ENCODE measurements around the gene ASCC3.
"Not testable (repeated sequence)": the region's sequence is repeated elsewhere in the genome, so short reads cannot be mapped to it uniquely, and the experiment has no call there.

The ASCC3 gene

GRCh38 chr6:100856146-100856545 is 25.0 kb downstream of the ASCC3 start:
- DNase-seq (ENCODE audit: insufficient read length, low spot score) (no peak), FAIRE-seq (no peak)
- no peak for TF ChIP-seq POU2F2 (IDR thresholded peaks at IDR 0.05; ENCODE audit: low read depth, low read length)
- TF ChIP-seq TAF1 (IDR thresholded peaks at IDR 0.05; ENCODE audit: low read depth, low read length) = no peak
- TF ChIP-seq POLR2A (IDR thresholded peaks at IDR 0.05; ENCODE audit: low read depth, low read length) = no peak
- no peak for TF ChIP-seq POLR2AphosphoS5 (IDR thresholded peaks at IDR 0.05; ENCODE audit: low read depth, low read length)
- no peak for TF ChIP-seq PAX5 (IDR thresholded peaks at IDR 0.05; ENCODE audit: insufficient read depth, low read length, severe bottlenecking)

GRCh38 chr6:100851819-100852218 is 29.3 kb downstream of the ASCC3 start:
- FAIRE-seq (peak; percentile 16), DNase-seq (ENCODE audit: insufficient read length, low spot score) (no peak)
- no peak for TF ChIP-seq POLR2A (IDR thresholded peaks at IDR 0.05; ENCODE audit: low read depth, low read length)
- TF ChIP-seq POLR2AphosphoS5 (IDR thresholded peaks at IDR 0.05; ENCODE audit: low read depth, low read length) = no peak
- no peak for TF ChIP-seq SPI1 (IDR thresholded peaks at IDR 0.05; ENCODE audit: low read depth, low read length)
- no peak for TF ChIP-seq PAX5 (IDR thresholded peaks at IDR 0.05; ENCODE audit: insufficient read depth, low read length, severe bottlenecking)
- no peak for TF ChIP-seq TAF1 (IDR thresholded peaks at IDR 0.05; ENCODE audit: low read depth, low read length)
- TF ChIP-seq POU2F2 (IDR thresholded peaks at IDR 0.05; ENCODE audit: low read depth, low read length) = no peak

- peak; percentile 16 for FAIRE-seq
- TF ChIP-seq POLR2A (IDR thresholded peaks at IDR 0.05; ENCODE audit: low read depth, low read length) (no peak), TAF1 (IDR thresholded peaks at IDR 0.05; ENCODE audit: low read depth, low read length) (no peak), PAX5 (IDR thresholded peaks at IDR 0.05; ENCODE audit: insufficient read depth, low read length, severe bottlenecking) (no peak)
- no peak for DNase-seq (ENCODE audit: insufficient read length, low spot score)
Measured at GRCh38 chr6:100850174-100850573, 31.0 kb downstream of the ASCC3 start.

GRCh38 chr6:100846276-100846675 is 34.9 kb downstream of the ASCC3 start:
- no peak for FAIRE-seq
- no peak for DNase-seq (ENCODE audit: insufficient read length, low spot score)
- TF ChIP-seq SPI1 (IDR thresholded peaks at IDR 0.05; ENCODE audit: low read depth, low read length) (no peak), PAX5 (IDR thresholded peaks at IDR 0.05; ENCODE audit: insufficient read depth, low read length, severe bottlenecking) (no peak), POLR2A (IDR thresholded peaks at IDR 0.05; ENCODE audit: low read depth, low read length) (no peak), TAF1 (IDR thresholded peaks at IDR 0.05; ENCODE audit: low read depth, low read length) (no peak), POU2F2 (IDR thresholded peaks at IDR 0.05; ENCODE audit: low read depth, low read length) (no peak), POLR2AphosphoS5 (IDR thresholded peaks at IDR 0.05; ENCODE audit: low read depth, low read length) (no peak)

GRCh38 chr6:100845676-100846075 is 35.5 kb downstream of the ASCC3 start:
- DNase-seq (ENCODE audit: insufficient read length, low spot score) = no peak
- TF ChIP-seq POLR2AphosphoS5 (IDR thresholded peaks at IDR 0.05; ENCODE audit: low read depth, low read length) (no peak), POU2F2 (IDR thresholded peaks at IDR 0.05; ENCODE audit: low read depth, low read length) (no peak), POLR2A (IDR thresholded peaks at IDR 0.05; ENCODE audit: low read depth, low read length) (no peak)
- no peak for FAIRE-seq

GRCh38 chr6:100839419-100839818 is 41.7 kb downstream of the ASCC3 start:
- TF ChIP-seq TAF1 (IDR thresholded peaks at IDR 0.05; ENCODE audit: low read depth, low read length) = no peak
- TF ChIP-seq POLR2A (IDR thresholded peaks at IDR 0.05; ENCODE audit: low read depth, low read length) = no peak
- DNase-seq (ENCODE audit: insufficient read length, low spot score) (no peak), FAIRE-seq (no peak)

GRCh38 chr6:100838011-100838410 is 43.1 kb downstream of the ASCC3 start:
- TF ChIP-seq PAX5 (IDR thresholded peaks at IDR 0.05; ENCODE audit: insufficient read depth, low read length, severe bottlenecking) (no peak), SPI1 (IDR thresholded peaks at IDR 0.05; ENCODE audit: low read depth, low read length) (no peak), TAF1 (IDR thresholded peaks at IDR 0.05; ENCODE audit: low read depth, low read length) (no peak), POU2F2 (IDR thresholded peaks at IDR 0.05; ENCODE audit: low read depth, low read length) (no peak), POLR2A (IDR thresholded peaks at IDR 0.05; ENCODE audit: low read depth, low read length) (no peak), POLR2AphosphoS5 (IDR thresholded peaks at IDR 0.05; ENCODE audit: low read depth, low read length) (no peak)
- FAIRE-seq (no peak), DNase-seq (ENCODE audit: insufficient read length, low spot score) (no peak)

GRCh38 chr6:100833972-100834574 is 47.1 kb downstream of the ASCC3 start:
- DNase-seq (ENCODE audit: insufficient read length, low spot score) (no peak), FAIRE-seq (no peak)
- TF ChIP-seq POLR2A (IDR thresholded peaks at IDR 0.05; ENCODE audit: low read depth, low read length) (no peak), TAF1 (IDR thresholded peaks at IDR 0.05; ENCODE audit: low read depth, low read length) (no peak), PAX5 (IDR thresholded peaks at IDR 0.05; ENCODE audit: insufficient read depth, low read length, severe bottlenecking) (no peak), POU2F2 (IDR thresholded peaks at IDR 0.05; ENCODE audit: low read depth, low read length) (no peak), POLR2AphosphoS5 (IDR thresholded peaks at IDR 0.05; ENCODE audit: low read depth, low read length) (no peak), SPI1 (IDR thresholded peaks at IDR 0.05; ENCODE audit: low read depth, low read length) (no peak)

GRCh38 chr6:100829077-100829595 is 52.0 kb downstream of the ASCC3 start:
- not testable (repeated sequence) for FAIRE-seq; DNase-seq (ENCODE audit: insufficient read length, low spot score)

- FAIRE-seq = no peak
- TF ChIP-seq POLR2A (IDR thresholded peaks at IDR 0.05; ENCODE audit: low read depth, low read length) (no peak), PAX5 (IDR thresholded peaks at IDR 0.05; ENCODE audit: insufficient read depth, low read length, severe bottlenecking) (no peak), SPI1 (IDR thresholded peaks at IDR 0.05; ENCODE audit: low read depth, low read length) (no peak), POU2F2 (IDR thresholded peaks at IDR 0.05; ENCODE audit: low read depth, low read length) (no peak), TAF1 (IDR thresholded peaks at IDR 0.05; ENCODE audit: low read depth, low read length) (no peak), POLR2AphosphoS5 (IDR thresholded peaks at IDR 0.05; ENCODE audit: low read depth, low read length) (no peak)
- DNase-seq (ENCODE audit: insufficient read length, low spot score) = no peak
Measured at GRCh38 chr6:100823041-100823440, 58.1 kb downstream of the ASCC3 start.

Data from GM12891 (cell line).